GM12801 (cell line): Measurements from ENCODE around the gene NUP153.

Source experiments
- CTCF ChIP-seq: IDR thresholded peaks from one replicate; pipeline ENCODE4 v1.5.1; 2011; ENCODE audit warnings: control low read depth; ENCODE audit not compliant: insufficient read length; ENCODE audit errors: extremely low read depth

Gene NUP153

DNA sequence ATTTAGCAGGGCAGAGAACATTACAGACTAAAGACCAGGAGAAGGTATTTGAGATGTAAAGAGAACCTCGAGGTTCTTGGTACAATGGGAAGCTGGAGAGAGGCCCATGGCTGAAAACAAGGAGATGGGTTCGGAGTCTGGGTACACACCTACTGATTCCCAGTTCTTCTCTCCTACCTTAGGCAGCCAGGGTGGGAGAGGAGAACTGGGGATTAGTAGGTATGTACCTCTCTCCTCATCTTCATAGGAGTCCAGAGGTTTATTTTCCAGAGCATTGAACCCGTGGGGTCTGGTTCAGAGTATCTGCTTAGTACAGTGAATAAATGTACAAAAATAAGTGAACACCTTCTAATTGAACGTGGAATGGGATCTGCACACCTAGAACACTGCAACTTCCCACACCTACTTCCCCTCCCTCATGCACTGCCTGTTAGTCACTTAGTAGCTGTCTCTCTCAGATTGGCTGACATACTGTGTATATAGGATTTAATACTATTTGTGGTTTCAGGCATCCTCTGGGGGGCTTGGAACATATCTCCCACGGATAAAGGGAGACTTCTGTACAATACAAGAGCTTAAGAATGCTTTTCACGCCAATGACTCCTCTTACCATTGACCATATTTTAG lies 23.5 kb upstream of the NUP153 start:
- TF ChIP-seq CTCF, result no peak

GRCh38 chr6:17729223-17730077 lies 22.7 kb upstream of the NUP153 start:
- TF ChIP-seq CTCF, result no peak

DNA sequence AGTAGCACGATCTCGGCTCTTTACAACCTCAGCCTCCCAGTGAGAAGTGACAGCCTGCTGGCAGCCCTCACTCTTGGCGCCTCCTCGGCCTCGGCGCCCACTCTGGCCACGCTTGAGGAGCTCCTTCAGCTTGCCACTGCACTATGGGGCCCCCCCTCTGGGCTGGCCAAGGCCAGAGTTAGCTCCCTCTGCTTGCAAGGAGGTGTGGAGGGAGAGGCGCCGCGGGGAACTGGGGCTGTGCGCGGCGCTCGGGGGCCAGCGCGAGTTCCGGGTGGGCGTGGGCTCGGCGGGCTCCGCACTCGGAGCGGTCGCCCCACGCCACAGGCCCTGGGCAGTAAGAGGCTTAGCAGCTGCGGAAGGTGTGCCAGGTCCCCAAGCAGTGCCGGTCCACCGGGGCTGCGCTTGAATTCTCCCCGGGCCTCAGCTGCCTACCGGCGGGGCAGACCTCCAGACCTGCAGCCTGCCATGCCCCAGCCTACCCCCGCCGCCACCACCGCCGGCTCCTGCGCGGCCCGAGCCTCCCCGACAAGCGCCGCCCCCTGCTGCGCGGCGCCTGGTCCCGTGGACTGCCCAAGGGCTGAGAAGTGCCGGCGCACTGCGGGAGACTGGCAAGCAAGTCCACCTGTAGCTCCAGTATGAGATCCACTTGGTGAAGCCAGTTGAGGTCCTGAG lies 22.0 kb upstream of the NUP153 start:
- no peak for TF ChIP-seq CTCF

DNA sequence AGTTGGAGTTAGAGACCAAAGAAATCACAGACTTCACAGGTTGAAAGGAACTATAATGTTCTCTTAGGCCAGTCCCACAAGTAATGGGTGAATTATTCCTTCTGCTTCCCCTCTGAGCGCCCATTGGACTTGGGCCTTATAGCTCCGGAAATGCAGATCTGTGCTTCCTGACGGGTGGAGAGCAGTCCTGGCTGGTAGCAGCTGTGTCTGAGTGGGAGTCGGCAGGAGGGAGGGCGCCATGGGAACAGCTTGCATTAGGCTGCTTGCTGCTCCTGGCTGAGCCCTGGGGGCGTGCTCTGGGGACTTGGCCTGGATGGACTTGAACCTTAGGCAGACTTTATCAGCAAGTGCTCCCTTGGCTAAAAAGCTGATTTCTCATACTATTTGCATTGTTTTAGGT lies 18.4 kb upstream of the NUP153 start:
- TF ChIP-seq CTCF, result no peak

DNA sequence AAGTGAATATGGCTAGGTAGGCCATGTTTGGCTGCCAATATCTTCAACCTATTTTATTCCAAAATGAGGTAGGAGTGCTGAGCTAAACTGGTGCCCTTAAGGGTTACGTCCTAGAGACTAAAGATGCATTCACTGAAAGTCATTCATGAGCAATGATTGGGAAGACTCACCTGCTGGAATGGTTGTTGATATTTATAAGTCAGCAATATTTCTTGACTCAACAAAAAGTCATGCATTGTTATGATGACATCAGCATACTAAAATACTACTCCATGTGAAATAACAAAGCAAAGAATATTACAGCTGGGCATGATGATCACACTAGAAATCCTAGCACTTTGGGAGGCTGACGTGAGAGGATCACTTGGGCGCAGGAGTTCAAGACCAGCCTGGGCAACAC lies 17.6 kb upstream of the NUP153 start:
- TF ChIP-seq CTCF, result no peak

DNA sequence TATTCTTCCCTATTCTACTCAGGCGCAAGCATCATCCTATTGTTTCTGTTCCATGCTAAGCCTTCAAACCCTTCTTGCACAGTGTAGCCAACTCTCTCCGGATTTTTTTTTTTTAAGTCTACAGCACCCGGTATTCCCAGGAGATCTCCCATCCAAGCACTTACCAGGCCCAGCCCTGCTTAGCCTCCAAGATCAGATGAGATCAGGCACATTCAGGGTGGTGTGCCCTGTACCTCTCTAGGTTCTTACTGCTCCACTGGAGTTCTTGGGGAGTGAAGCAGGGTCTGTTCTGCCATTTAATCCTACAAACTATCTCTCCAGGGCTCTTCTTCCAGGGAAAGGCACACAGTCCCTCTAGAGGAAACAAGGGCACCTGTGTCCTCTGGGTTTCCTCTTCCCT lies 14.9 kb upstream of the NUP153 start:
- TF ChIP-seq CTCF, result no peak

DNA sequence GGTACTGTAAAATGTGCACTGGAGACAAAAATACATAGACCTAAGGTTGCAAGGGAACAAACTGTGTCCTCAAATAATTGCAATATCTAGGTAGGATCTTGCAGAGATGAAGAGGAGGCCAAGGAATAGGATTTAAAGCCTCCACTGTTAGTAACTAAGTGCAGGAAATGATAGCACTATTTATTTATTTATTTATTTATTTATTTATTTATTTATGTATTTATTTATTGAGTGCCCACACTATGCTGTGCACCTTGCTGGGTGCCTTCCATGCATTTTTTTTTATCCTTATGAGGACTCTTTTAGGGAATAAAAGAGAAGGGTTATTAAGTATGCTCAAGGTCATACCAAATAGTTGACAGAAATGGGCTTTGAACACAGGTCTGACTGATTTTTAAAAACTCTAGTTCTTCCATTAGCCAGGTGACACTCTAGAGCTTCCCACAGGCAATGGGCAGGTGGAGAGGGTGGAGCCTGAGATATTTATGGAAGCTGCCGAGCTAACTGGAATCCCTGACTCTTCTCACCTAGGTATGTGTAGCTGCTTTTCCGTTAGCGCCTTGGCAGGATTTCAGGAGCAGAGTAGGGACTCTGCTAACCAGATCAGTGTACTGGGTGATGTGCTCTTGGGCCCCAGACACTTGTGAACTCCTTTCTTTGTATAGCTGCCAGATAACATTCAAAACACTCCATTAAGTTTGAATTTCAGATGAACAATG lies 12.8 kb upstream of the NUP153 start:
- TF ChIP-seq CTCF, result no peak
